ENCODE results near the gene ZNF490. TPM values are rescaled to one million over a fixed set of nuclear protein-coding genes. Genes with fewer than 3 reads are reported as not detected.
"Not testable (repeated sequence)": the region's sequence is repeated elsewhere in the genome, so short reads cannot be mapped to it uniquely, and the experiment has no call there.

Gene ZNF490
- total RNA-seq (2014; rRNA removed; shearing (Covaris generic)): 3.5 and 4.5 TPM in 2 replicates

DNA sequence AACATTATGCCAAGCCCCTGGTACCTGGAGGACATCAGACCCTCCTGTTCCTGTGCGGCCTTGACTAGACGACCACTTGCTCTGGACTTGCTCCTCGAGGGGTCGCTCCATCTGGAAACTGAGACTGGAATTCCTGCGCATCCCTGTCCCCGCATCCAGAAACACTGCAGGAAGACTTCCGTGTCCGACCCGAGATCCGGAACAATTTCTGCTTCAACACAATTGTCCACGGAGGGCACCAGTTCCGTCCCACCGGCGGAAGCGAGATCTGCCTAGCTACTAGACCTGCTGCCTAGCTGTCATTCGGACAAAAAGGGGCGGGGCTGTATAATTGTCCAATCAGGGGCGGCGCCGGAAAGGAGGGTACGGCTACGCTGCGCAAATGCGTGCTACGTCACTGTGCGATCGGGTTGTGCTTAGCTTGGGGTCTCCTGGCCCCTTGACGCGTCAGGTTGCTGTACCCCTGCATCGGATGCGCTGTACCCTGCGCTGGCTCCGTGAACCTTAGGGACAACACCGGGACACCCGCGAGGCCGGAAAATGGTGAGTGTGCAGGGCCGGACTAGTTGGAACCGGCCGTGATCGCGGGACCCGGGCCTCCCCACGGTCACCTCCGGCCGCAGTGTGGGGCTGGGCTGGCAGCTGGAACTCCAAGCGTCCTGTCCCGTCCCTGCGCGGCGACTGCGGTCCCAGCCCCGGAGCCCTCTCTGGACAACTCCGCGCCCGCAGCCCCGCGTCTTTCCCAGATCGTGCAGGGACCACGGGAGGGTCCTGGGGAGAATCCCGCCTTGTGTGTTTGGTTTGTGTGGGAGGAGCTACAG is at the start of gene ZNF490, which contains the start of gene ZNF791:
Gene ZNF490 (minus strand): TSS at position 274 of the 821 bp plus-strand sequence. CDS start 133 bp downstream, at position 141.
Gene ZNF791 (plus strand): TSS at position 381 of the 821 bp plus-strand sequence. CDS start 160 bp downstream, at position 541.
- peak; percentile 98 for DNase-seq (ENCODE audit: low read depth)

DNA sequence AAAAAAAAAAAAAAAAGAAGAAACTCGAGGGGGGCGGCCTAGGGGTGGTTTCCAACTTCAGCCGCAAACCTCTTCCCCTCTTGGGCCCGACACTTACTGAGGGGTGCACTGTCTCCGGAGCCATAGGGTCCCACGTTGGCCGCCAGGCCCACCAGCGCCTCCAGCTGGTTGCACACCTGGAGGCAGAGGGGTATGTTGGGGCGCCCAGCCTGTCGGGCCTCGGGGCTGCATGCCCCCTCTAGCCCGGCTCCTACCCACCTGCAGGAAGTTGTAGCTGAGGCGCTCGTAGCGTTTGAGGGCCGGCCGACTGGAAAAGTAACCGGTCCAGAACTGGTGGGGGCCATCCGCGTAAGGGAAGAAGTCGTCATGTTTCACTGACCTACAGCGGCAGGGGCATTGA is 47.4 kb upstream of the ZNF490 start:
- no peak for DNase-seq (ENCODE audit: low read depth)

DNA sequence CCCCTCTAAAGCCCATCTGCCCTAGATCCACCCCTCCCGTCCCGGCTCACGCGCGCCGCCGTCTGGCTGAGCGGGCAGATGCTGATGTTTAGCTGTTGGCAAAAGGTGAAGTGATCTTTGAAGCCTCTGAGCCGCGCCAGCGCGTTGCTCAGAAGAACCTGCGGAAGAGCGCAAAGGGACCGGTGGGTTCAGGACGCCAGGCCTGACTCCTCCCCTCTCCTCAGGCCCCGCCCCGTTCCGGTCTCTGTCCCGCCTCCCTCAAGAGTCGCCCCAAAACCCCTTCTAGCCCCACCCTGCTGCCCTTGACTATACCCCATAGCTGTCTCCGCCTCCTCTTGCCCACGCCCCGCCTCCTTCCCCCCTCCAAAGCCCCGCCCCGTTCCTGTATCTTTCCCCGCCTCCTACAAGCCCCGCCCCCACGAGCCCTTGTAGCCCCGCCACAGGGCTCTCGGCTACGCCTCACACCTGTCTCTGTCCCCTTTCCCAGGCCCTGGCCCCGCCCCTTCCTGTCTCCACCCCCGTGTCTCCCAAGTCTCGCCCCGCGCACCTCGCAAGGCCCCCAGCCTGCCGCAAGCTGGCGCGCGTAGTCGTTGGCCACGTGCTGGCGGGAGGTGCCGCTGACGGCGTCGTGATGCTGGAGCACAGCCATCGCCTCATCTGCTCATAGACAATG is 46.4 kb upstream of the ZNF490 start:
- no peak for DNase-seq (ENCODE audit: low read depth)

DNA sequence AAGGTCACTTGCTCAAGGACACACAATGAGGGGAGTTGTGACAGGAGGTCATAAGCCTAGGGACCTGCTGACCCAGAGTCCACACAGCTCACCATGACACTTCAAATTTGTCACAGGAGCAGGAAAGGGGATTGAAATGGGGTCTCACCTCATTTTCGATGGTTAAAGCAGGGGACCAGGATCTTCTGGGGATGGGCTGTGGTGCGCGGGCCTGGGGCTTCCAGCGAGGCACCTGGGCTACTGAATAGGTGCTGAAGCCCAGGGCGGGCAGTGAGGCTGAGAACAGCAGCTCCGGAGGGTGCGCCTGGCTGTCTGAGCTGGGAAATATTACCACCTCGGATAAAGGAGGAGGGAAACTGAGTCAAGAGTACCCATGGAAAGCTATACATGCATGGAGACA is 44.9 kb upstream of the ZNF490 start:
- no peak for DNase-seq (ENCODE audit: low read depth)

DNA sequence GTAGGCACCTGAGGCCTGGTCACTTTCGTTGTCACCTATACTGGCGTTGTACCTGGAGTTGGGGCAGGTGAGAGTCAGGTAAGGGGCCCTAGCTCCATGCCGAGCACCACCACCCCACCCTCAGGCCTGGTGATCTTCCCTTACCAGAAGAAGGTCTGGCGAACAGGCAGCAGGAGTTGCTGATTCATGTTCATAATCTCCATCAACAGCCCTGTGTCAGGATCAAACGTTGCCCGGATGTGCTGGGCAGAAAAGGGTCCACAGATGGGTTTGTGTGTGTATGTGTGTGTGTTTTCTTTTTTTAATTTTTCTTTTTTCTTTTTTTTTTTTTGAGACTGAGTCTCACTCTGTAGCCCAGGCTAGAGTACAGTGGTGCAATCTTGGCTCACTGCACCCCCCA is 41.6 kb upstream of the ZNF490 start:
- DNase-seq (ENCODE audit: low read depth): no peak

DNA sequence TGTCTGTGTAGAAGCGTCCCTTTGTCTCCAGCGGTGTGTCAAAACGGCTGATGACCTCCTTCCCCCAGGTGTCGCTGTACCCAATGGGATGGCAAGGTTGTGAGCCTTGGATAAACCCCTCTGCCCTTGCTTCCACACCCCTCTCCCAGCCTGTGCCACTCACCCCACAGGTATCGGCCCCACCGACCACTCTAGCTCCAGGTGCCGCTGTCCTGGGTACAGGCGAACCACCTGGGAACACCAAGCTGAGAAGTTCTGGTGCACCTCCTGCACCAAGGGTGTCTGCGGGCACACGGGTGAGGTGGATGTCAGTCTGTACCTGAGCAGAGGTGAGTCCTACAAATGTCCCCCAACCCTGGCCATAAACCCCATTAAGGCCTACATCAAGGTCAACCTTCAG is 39.3 kb upstream of the ZNF490 start:
- no peak for DNase-seq (ENCODE audit: low read depth)

DNA sequence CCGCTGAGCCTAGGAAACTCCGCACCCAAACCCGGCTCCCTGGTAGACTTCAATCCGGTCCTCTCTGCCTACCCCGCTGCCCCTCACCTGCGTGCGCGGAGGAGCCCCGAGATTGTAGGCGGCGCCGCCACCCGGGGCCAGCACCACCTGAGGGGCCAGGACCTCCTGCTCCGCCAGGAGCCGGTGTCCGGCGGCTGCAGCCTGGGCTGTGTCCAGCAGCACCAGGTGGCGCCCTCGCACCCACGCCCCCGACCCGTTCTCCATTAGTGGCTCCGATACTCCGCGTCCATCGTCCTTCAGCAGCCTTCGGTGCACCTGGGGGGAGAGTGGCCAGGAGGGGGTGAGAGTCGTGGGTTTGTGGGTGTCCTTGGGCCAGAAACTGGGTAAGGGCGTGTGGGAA is 37.5 kb upstream of the ZNF490 start:
- no peak for DNase-seq (ENCODE audit: low read depth)

DNA sequence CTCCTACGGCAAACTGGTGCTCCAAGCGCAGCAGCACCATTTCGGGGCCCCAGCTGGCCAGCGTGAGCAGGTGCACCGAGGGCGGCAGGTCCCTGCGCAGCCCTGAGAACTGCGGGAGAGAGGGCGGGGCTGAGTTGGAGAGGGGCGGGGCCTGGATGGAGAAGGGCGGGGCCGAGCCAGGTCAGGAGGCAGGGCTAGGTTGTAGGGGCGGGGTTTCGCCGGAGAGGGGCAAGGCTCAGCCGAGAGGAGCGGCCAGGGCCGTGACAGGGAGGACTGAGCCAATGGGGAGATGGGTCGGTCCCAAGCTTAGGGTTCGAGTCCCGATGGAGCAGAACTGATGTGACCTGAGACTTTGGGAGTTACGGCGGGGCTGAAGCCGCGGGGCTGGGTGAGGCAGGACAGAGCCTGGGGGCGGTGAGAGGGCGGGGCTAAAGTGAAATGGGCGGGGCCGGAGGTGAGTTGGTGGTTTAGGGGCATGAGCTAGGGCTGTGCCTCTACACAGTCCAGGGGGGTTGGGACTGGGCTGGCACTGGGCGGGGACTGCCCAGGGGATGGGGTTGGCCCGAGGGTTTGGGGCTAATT is 37.0 kb upstream of the ZNF490 start:
- DNase-seq (ENCODE audit: low read depth): peak; percentile 49

DNA sequence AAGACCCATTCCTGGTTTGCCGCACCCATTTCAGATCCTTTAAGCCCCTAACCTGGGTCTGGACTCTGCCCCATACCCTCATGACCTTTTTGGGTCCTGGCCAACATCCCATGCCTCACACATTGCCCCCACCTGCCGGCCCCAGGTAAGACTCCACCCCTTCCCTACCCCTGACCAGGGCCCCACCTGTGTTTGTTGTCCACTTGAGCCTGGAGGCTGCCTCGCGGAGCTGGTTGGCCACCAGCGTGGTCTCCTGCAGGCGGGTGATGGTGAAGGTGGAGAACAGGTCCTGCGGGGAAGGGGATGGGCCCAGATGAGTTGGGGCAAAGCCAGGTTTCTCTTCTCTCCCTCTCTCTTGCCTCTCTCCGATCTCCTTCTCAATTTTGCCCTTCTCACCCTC is 36.4 kb upstream of the ZNF490 start:
- no peak for DNase-seq (ENCODE audit: low read depth)

DNA sequence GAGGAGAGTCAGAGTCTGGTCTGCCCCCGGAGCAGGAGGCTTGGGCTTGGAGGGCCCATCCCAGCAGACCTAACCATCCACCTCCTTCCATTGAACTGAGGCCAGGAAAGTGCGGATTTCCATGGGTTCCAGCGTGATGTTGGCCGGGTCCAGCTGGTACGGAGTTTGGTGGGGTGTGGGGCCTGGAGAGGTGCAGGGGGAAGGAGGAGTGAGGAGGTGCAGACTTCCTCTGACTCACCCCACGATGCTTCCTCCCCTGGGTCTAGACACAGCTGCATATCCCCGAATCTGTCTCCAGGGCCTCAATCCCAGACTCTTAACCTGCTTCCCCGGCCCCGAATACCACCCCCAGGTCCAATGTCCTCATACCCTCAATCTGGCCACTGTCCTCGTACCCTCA is 35.9 kb upstream of the ZNF490 start:
- DNase-seq (ENCODE audit: low read depth): no peak

DNA sequence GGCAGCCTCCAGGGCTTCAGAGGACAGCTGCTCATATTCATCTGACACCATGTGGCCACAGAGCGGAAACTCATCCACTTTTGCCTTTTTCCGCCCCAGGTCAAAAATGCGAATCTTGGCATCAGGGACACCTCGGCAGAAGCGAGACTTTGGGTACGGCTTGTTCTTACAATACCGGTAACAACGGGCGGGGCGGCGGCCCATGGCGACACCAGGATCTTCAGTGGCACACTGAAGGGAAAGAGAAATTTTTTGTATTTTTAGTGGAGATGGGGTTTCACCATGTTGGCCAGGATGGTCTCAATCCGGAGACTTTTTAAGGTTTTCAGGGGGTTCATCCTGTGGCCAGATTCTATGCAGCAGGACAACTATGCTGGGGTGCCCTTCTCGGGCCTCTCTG is 33.1 kb upstream of the ZNF490 start:
- not testable (repeated sequence) for DNase-seq (ENCODE audit: low read depth)

DNA sequence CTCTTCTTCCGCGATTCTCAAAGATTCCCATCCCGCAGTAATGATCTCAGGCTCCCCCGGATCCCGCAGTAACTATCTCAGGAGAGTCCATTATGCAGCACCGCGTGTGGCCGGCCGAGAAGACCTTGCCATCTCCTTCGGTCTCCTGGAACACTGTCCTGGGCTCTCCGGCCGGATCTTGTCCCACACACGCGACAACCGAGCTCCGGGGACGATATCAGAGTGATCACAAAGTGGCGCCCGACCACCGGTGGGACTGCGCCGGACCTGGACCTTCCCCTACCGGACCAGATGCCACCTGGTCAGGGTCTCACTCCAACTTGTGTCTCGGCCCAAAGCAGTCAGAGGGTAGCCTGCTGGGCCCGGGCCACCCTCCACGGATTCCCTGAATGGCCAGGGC is 31.9 kb upstream of the ZNF490 start:
- DNase-seq (ENCODE audit: low read depth): no peak

DNA sequence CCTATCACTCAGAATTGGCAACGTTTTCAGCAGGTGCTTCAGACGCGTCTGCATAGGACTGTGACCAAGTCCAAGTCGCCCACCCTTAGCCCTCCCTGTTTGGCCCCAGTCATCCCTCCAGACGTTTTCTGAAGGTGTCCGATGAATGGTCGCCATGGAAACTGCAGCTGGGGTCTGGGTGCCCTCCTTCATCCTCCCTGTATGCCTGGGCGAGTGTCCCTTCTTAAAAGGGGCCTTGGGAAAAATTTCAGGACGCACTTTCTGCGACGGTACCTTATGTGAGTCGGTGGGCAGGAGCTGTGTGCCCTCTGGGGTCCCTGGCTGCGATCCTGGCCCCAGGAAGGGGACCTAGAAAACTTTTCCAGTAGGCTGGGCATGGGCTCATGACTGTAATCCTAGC is 30.8 kb upstream of the ZNF490 start:
- DNase-seq (ENCODE audit: low read depth): no peak

DNA sequence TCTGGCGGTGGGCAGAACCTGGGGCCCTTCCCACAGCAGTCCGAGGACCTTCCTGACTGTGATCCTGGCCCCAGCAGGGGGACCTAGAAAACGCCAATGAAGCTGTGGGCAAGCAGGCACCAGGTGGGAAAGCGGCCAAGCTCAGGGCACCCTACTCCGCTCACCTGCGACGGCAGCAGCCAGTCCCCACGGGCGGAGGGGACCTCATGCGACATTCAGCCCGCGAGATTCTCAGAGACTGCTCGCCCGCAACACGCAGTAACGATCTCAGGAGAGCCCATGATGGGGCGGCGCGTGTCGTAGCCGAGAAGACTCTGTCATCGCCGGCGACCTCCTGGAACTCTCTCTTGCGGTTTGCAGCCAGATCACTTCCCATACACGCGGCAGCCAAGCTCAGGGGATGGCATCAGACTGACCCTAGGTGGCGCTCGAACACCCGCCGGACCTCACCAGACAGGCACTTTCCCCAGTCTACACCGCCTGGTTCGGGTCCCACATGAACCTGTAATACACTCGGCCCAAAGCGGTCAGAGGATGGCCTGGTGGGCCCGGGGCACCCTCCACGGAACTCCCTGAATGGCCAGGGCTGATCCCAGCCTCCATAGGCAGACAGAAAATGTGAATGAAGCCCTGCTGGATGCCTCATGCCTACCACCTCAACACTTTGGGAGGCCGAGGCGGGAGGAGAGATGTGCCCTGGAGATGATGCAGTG is 29.4 kb upstream of the ZNF490 start:
- peak; percentile 91 for DNase-seq (ENCODE audit: low read depth)

DNA sequence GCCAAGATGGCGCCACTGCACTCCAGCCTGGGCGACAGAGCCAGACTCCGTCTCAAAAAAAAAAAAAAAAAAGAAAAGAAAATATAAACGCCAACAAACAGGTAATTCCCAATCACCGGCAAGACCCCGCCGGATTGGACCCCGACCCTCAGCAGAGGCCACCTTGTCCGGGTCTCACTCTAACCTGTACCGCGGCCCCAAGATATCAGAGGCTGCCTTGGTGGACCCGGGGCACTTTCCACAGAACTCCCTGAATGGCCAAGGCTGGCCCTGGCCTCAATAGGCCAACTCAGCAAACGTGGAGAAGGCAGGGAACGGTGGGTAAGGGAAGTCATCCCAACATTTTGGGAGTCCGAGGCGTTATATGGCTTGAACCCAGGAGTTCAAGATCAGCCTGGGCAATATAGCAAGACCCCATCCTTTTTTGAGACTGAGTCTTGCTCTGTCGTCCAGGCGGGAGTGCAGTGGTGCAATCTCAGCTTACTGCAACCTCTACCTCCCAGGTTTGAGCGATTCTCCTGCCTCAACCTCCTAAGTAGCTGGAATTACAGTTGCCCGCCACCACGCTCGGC is 28.1 kb upstream of the ZNF490 start:
- DNase-seq (ENCODE audit: low read depth): no peak

DNA sequence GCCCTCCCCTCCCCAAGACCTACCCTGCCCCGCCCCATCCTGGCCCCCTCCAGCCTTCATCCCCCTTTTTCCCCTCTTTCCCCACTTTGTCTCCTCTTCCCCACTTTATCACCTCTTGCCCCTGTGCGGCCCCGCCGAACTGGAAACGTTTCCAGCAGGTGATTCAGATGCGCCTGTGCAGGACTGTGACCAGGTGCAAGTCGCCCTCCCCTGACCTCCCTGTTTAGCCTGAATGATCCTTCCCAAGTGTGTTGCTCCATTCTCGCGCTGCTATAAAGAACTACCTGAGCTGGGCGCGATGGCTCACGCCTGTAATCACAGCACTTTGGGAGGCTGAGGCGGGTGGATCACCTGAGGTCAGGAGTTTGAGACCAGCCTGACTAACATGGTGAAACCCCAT is 26.0 kb upstream of the ZNF490 start:
- DNase-seq (ENCODE audit: low read depth): no peak

DNA sequence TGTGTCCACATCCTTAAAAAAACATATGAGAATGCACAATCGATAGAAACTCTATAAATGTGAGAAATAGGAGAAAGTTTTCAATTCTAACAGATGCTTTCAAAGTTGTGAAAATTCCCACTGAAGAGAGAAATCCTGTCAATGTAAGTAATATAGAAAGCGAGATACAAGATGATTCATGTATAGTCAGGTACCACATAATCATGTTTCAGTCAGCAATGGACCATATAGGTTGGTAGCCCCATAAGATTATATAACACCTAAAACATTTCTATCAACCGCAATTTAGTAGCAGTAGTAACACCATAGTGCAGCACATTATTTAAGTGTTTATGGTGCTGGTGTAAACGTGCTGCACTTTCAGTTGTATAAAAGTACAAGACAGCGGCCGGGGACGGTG is 18.6 kb upstream of the ZNF490 start:
- DNase-seq (ENCODE audit: low read depth): no peak

DNA sequence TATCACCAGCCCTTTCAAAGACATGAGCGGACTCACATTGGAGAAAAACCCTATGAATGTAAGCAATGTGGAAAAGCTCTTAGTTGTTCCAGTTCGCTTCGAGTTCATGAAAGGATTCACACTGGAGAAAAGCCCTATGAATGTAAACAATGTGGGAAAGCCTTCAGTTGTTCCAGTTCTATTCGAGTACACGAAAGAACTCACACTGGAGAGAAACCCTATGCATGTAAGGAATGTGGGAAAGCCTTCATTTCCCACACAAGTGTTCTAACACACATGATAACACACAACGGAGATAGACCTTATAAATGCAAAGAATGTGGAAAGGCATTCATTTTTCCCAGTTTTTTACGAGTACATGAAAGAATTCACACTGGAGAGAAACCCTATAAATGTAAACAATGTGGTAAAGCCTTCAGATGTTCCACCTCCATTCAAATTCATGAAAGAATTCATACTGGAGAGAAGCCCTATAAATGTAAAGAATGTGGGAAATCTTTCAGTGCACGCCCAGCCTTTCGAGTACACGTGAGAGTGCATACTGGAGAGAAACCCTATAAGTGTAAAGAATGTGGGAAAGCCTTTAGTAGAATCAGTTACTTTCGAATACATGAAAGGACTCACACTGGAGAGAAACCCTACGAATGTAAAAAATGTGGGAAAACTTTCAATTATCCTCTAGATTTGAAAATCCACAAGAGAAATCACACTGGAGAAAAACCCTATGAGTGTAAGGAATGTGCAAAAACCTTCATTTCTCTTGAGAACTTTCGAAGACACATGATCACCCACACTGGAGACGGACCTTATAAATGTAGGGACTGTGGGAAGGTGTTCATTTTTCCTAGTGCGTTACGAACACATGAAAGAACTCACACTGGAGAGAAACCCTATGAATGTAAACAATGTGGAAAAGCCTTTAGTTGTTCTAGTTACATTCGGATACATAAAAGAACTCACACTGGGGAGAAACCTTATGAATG is 17.7 kb upstream of the ZNF490 start:
- DNase-seq (ENCODE audit: low read depth): no peak

DNA sequence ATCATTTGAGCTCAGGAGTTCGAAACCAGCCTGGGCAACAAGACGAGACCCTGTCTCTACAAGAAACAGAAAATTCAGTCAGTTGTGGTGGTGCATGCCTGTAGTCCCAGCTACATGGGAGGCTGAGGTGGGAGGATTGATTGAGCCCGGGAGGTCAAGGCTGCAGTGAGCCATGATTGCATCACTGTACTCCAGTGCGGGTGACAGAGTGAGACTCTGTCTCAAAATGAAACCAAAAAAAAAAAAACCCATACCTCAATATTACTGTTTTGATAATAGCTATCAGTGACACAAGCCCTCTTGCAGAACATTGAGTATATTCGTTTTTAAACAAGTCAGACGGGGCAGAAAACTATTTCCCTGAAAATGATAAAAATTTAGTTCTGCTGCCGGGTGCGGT is 16.3 kb upstream of the ZNF490 start:
- DNase-seq (ENCODE audit: low read depth): no peak

DNA sequence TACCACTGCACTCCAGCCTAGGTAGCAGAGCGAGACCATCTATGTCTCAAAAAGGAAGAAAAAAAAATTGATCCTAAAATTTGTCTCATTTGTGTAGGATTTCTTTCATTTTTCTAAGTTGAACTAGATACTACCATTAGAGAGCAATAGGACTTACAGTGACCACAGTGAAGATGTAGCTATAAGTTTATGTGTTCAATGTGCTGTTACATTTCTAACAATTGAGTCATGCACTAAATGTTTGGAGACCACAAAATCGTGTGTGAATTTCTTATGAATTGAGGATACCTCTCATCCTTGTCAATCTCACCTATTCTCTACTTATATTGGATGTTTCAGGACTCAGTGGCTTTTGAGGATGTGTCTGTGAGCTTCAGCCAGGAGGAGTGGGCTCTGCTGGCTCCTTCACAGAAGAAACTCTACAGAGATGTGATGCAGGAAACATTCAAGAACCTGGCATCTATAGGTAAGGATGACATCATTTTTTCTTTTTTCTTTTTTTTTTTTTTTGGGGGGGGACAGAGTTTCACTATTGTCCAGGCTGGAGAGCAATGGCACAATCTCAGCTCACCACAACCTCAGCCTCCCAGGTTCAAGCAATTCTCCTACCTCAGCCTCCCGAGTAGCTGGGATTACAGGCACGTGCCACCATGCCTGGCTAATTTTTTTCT is 12.9 kb upstream of the ZNF490 start:
- DNase-seq (ENCODE audit: low read depth): no peak
